Nephron (organoid): ENCODE measurements around the gene ACOX1.

Experiments
- H3K27ac Mint-ChIP-seq, 3 experiments: 2 replicates each; pipeline ENCODE4 v1.8.0; 2020; ENCODE audit warnings: mixed read lengths in 3 of 3, mild to moderate bottlenecking in 2 of 3, moderate library complexity in 1 of 3
- H3K27me3 Mint-ChIP-seq: 2 replicates; pipeline ENCODE4 v1.8.0; 2021; ENCODE audit warnings: low read depth, mild to moderate bottlenecking, moderate library complexity, mixed read lengths
- H3K36me3 Mint-ChIP-seq: 2 replicates; pipeline ENCODE4 v1.8.0; 2020; ENCODE audit warnings: low read depth, mixed read lengths
- H3K4me1 Mint-ChIP-seq: 2 replicates; pipeline ENCODE4 v1.8.0; 2020; ENCODE audit warnings: mixed read lengths
- H3K4me3 Mint-ChIP-seq, 3 experiments: 2 replicates each; pipeline ENCODE4 v1.8.0; 2020; ENCODE audit warnings: mild to moderate bottlenecking in 3 of 3, mixed read lengths in 3 of 3, moderate library complexity in 2 of 3
- H3K9me3 Mint-ChIP-seq: 2 replicates; pipeline ENCODE4 v1.8.0; 2020; ENCODE audit warnings: mixed read lengths
- TF ChIP-seq, protein P1 (sequence below), 3 experiments: fragments of 200-600 bp; sonication (generic); IDR thresholded peaks; one replicate each; pipeline ENCODE4 v1.5.0; 2021; ENCODE audit warnings: antibody characterized with exemption in 3 of 3; ENCODE audit not compliant: unreplicated experiment in 3 of 3

The ACOX1 gene

DNA sequence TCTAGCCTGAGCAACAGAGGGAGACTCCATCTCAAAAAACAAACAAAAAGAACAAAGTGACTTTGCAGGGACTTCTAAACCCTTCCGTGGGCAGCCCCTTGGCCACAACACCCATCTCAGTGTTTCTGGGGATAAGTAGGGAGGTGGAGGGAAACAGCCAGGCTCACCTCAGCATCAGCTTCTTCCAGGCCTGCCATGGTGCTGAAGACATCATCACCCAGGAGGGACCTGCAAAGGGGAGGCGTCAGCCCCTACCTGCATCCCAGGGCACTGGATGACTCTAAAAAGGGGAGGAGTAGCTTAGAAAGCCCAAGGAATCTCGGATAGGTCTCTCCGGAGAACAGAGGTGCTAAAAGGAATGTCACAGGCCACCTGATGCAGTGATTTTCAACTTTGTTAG, 47.9 kb downstream of the ACOX1 start:
- TF ChIP-seq, protein P1, sequence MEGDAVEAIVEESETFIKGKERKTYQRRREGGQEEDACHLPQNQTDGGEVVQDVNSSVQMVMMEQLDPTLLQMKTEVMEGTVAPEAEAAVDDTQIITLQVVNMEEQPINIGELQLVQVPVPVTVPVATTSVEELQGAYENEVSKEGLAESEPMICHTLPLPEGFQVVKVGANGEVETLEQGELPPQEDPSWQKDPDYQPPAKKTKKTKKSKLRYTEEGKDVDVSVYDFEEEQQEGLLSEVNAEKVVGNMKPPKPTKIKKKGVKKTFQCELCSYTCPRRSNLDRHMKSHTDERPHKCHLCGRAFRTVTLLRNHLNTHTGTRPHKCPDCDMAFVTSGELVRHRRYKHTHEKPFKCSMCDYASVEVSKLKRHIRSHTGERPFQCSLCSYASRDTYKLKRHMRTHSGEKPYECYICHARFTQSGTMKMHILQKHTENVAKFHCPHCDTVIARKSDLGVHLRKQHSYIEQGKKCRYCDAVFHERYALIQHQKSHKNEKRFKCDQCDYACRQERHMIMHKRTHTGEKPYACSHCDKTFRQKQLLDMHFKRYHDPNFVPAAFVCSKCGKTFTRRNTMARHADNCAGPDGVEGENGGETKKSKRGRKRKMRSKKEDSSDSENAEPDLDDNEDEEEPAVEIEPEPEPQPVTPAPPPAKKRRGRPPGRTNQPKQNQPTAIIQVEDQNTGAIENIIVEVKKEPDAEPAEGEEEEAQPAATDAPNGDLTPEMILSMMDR (IDR thresholded peaks at IDR 0.05; ENCODE audit: unreplicated experiment in 3 of 3): no peak
- no peaks in the 10 kb centered on the region for H3K27me3 Mint-ChIP-seq
- peaks cover 5% of the 10 kb centered on the region for H3K36me3 Mint-ChIP-seq
- no peak overlapping the region for H3K27ac Mint-ChIP-seq
- H3K4me1 Mint-ChIP-seq: no peaks in the 10 kb centered on the region
- no peaks in the 10 kb centered on the region for H3K9me3 Mint-ChIP-seq
- no peak overlapping the region for H3K4me3 Mint-ChIP-seq

DNA sequence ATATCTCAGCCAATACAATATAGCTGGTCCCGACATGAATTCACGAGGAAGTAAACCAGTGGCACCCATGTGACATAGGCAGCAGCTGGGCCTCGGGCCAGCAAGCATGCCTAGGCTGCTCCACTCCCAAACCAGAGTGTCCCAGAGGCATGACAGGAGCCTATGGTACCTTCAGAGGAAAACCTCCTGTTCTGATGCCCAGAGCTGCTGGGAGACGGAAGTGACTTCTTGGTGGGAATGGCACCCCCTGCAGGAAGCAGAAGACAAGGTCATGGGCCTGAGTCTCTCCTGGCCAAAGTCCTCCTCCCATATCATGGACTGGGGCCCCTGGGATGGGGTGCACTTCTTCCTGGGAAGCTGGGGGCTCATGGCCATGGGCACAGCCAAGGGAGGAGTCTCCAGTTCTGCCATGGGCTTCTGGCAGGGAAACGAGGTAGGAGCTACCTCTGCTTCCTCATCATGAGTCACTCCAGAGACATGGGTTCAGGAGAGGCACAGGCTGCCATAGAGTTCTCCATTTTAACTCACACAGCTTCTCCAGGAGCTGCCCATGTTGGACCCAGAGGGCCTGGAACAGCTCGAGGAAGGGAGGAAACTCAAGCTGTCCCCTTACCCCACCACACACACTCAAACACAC, 51.6 kb downstream of the ACOX1 start:
- H3K9me3 Mint-ChIP-seq: no peaks in the 10 kb centered on the region
- H3K4me3 Mint-ChIP-seq: no peak overlapping the region
- H3K27ac Mint-ChIP-seq: no peak overlapping the region
- peaks cover 5% of the 10 kb centered on the region for H3K36me3 Mint-ChIP-seq
- H3K27me3 Mint-ChIP-seq: no peaks in the 10 kb centered on the region
- no peaks in the 10 kb centered on the region for H3K4me1 Mint-ChIP-seq
- TF ChIP-seq, protein P1 (IDR thresholded peaks at IDR 0.05; ENCODE audit: unreplicated experiment in 3 of 3): peak in 1 of 3 experiments; percentile 31

DNA sequence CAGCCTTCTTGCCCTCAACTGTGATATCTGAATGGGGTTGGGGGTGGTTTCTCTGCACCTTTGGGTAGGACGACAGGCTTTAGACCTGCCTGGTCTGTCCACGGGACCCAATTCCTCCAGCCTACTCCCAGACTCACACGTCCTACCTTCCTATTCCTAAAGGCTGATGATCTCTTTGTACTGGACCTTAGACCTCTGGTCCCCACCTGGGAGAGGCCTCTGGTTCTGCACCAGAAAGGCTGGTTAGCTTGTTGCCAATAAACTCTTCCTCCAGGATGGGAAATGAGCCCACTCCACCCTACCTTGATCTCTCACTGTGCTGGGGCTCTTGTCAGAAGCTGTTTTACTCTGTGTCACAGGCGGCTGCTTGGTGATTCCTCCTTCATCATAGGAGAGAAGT, 52.5 kb downstream of the ACOX1 start:
- Mint-ChIP-seq H3K27ac (no peak overlapping the region), H3K9me3 (no peaks in the 10 kb centered on the region), H3K4me3 (no peak overlapping the region), H3K36me3 (peaks cover 5% of the 10 kb centered on the region), H3K4me1 (no peaks in the 10 kb centered on the region), H3K27me3 (no peaks in the 10 kb centered on the region)
- TF ChIP-seq, protein P1 (IDR thresholded peaks at IDR 0.05; ENCODE audit: unreplicated experiment in 3 of 3): no peak

DNA sequence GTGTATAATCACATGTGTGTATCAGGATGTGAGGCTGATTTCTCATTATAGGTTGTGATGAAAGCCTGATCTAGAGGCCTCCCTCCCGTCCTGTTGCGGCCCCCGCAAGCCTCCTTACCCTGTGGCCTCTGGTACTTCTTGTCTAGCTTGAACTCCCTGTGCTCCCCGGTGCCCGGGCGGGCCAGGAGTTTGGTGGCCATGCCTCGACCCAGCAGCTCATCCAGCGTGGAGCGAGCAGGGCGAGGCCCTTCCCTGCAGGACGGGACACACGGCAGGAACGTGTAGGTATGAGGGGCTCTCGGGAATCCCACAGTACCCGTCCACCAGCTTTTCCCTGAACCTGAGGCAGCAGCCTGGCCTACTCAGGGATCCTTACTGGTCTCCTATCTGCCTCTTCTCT, 53.1 kb downstream of the ACOX1 start:
- H3K27ac Mint-ChIP-seq: no peak overlapping the region
- H3K36me3 Mint-ChIP-seq: peaks cover 5% of the 10 kb centered on the region
- H3K4me3 Mint-ChIP-seq: no peak overlapping the region
- H3K27me3 Mint-ChIP-seq: no peaks in the 10 kb centered on the region
- H3K4me1 Mint-ChIP-seq: no peaks in the 10 kb centered on the region
- TF ChIP-seq, protein P1 (IDR thresholded peaks at IDR 0.05; ENCODE audit: unreplicated experiment in 3 of 3): no peak
- no peaks in the 10 kb centered on the region for H3K9me3 Mint-ChIP-seq

DNA sequence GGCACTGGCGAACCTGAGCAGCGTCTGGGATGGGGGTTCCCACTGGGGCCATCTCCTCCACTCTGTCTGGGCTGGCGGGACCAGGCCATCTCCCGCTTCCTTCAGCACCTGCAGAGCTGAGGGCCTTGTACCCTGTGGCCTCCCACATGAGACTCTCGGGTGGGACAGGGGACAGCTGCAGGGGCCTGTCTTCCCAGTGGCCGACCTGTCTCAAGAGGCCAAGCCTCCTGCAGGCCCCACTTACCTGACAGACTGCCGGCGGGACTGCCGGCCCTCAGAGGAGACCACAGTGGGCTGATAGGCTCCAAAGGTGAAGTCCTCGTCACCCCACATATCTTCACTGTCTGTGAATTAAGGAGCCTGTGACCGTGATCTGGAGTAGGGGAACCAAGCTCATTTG, 53.9 kb downstream of the ACOX1 start:
- Mint-ChIP-seq H3K4me3 (no peak overlapping the region), H3K27me3 (no peaks in the 10 kb centered on the region), H3K9me3 (no peaks in the 10 kb centered on the region), H3K4me1 (no peaks in the 10 kb centered on the region), H3K27ac (no peak overlapping the region), H3K36me3 (peaks cover 5% of the 10 kb centered on the region)
- TF ChIP-seq, protein P1 (IDR thresholded peaks at IDR 0.05; ENCODE audit: unreplicated experiment in 3 of 3): no peak
